GM03348 (cell line): Measurements from ENCODE around the gene CDX1.

Experiments
- DNase-seq: peaks from one replicate; pipeline ENCODE4 v3.0.0; 2012; ENCODE audit warnings: low spot score

The CDX1 gene

GRCh38 chr5:150131978-150132694 is 34.4 kb upstream of the CDX1 start:
- DNase-seq: peak; percentile 63

DNA sequence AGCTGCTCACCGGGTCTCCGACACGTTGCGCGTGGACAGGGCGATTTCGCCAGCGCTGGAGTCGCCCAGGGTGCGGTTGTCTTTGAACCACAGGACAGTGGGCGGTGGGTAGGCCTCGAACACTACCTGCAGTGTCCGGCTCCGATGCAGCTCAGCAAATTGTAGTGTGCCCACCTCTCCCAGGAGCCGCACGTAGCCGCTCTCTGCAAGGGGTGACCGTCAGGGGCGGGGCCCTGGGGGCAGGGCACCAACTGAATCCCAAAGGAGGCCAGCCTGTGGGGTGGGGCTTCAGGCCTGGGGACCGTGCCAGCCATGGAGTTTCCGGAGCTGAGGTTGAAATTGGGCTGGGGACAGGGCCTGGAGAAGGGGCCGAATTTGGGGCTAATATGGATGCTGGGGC is 33.8 kb upstream of the CDX1 start:
- DNase-seq: no peak

DNA sequence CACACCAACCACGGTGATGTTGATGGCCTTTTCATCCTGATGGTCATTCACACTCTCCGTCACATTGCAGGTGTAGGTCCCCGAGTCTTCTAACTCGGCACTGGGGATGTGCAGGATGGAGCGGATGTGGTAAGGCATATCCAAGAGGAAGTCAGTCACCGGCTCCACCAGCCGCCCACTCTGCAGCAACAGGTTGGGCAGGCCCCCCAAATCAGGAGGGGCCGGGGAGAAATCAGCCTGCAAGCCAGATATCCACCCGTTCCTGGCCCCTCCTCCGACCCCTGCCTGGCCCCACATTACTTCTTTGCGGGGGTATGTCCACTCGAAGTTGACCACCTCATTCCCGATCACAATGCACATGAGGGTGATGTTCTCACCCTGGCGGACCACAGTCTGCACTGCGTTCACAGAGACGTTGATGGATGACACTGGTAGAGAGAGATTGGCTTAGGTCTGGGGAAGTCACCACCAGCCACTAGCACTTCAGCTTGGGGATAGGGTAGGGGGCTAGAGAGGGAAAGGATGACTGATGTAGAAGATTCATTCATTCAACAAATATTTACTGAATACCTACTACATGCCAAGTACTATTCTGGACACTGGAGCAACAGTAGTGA is 32.9 kb upstream of the CDX1 start:
- DNase-seq: no peak

DNA sequence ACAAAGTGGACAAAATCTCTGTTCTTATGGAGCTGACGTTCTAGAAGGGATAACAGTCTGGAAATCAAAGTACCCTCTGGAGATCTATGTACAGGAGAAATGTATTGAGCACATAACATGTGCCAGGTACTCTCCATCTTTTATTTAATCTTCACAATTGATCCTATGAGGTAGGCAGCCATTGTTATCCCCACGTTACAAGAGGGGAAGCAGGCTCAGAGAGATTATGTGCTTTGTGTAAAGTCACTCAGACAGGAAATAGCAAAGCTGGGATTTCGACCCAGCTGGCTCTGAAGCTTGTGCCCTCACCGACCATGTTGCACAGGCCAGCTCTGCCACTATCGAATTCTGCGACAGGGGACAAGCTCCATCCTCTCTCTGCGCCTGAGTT is 32.4 kb upstream of the CDX1 start:
- DNase-seq: no peak

GRCh38 chr5:150135557-150136304 is 30.8 kb upstream of the CDX1 start:
- no peak for DNase-seq

- no peak for DNase-seq
These were observed 30.0 kb upstream of the CDX1 start for GRCh38 chr5:150136305-150137167.

DNA sequence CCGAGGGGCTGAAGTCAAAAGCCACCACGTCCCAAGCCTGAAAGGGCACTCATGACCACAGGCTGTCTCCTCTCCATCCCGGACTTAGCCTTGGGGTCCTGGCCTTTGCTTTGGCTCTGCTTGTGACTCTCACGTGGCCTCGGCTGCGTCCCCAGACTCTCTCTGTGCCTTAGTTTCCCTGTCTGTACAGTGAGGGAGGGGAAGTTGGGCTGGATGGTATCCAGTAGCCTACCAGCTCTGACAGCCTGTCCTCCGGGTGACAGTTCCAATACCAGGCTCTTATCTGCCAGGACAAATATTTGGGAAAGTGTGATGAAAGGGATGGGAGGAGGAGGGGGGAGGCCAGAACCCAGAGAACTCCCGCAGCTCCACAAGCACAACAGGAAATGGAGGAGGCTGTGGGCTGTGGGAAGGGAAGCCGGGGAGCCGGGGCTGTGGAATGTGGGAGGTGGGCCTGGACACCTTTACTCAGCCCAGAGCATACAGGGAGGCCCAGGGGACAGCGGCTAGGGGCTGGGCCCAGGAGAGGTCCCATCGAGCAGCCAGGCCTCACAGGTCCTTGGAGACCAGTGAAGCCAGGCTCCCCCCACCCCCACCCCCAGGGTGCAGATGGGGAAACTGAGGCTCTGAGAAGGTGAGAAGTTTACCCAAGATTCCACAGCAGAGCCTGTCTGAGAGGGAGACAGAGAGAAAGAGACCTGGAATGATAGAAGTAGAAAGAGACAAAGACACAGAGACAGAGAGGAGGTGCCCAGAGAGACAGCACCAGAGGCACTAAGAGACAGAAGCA is 29.2 kb upstream of the CDX1 start:
- DNase-seq: peak; percentile 70

GRCh38 chr5:150137997-150138396 is 28.6 kb upstream of the CDX1 start:
- DNase-seq: peak; percentile 23

GRCh38 chr5:150138551-150139265 is 27.9 kb upstream of the CDX1 start:
- peak; percentile 91 for DNase-seq

DNA sequence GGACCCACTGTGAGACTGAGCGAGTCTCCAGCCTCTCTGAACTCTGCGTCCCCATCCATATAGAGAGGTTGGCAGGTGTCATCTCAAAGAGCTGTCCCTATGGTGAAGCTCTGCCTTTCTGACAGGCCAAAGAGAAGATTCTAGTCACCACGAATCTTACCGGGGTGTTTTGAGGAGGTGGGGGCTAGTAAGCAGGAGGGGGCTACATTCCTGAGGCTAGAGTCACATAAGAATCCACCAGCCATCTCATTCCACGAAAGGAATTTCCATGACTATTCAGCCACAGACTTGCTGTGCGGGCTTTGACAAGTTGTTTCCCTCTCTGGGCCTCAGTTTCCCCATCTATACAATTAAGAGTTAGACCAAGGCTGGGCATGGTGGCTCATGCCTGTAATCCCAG is 27.2 kb upstream of the CDX1 start:
- peak; percentile 44 for DNase-seq

DNA sequence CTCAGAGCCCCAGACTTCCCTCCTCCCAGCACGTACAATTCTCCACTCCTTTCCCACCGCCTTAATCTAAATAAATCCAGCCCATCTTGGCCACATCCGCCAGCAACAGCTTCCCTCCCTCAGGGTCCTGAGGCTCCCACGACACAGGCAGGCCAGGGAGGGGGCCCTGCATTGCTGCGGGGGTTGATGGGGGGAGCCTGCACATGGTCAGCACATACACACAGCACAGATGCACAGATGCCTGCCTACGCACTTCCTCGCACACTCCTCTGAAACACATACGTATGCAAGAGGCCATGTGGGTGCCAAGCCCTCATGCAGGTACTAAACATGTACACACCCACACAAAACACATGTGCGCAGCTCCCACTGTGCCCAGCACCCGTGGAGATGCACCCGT is 25.7 kb upstream of the CDX1 start:
- DNase-seq: no peak

DNA sequence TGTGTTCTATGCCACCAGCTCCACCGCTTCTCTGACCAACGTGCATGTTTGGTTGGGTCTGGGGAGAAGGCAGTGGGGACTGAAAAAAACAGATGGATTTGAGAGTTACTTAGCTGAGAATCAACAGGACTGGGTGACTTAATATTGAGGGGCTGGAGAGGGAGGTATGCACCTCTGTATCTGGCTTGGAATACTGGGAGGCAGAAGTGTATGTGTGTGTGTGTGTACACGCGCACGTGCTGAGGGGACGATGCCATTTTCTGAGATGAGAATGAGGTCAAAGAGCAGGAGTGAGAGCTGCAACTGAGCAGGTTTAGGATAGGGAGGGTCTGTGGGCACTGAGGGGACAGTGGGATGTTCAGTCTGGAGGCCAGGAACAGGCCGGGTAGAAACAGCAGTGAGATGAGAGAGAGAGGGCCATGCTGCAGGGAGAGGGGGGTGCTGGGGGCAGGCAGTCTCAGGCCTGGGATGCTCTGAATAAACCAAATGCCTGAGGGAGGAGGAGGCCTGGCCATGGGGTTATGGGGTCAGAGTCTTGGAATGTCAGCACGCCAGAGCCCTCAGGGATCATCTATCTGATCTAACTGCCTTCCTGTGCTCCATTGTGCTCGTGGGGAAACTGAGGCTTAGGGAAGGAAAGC is 24.9 kb upstream of the CDX1 start:
- peak; percentile 85 for DNase-seq

DNA sequence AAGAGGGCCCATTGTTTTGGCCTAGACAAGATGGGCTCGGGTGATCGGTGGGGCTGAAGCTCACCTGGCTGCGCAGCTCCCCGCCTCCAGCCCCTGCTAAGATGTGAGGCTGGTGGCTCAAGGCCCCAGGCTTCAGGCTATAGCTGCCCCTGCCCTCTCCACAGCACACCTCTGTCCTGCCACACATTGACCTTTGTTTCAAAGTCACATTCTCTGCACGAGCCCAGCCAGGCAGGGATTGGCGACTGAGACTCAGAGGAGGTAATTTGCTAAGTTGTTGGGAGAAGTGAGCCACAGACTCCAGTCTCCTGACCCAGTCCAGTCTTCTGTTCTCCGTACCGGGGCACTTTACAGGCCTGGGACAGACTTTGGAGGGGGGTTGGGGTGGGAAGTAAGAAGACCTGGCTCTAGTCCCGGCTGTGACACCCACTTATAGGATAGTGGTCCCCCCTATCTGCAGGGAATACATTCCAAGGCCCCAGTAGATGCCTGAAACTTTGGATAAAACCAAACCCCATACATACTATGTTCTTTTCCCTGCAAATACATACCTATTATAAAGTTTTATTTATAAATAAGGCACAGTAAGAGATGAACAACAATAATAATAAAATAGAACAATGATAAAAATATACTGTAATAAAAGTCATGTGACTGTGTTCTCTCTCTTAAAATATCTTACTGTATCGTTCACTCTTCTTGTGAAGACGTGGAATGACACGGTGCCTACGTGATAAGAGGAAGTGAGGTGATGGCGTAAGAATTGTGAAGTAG is 24.2 kb upstream of the CDX1 start:
- no peak for DNase-seq

GRCh38 chr5:150142959-150143349 is 23.6 kb upstream of the CDX1 start:
- DNase-seq: peak; percentile 76

GRCh38 chr5:150143350-150144245 is 23.0 kb upstream of the CDX1 start:
- peak; percentile 93 for DNase-seq

DNA sequence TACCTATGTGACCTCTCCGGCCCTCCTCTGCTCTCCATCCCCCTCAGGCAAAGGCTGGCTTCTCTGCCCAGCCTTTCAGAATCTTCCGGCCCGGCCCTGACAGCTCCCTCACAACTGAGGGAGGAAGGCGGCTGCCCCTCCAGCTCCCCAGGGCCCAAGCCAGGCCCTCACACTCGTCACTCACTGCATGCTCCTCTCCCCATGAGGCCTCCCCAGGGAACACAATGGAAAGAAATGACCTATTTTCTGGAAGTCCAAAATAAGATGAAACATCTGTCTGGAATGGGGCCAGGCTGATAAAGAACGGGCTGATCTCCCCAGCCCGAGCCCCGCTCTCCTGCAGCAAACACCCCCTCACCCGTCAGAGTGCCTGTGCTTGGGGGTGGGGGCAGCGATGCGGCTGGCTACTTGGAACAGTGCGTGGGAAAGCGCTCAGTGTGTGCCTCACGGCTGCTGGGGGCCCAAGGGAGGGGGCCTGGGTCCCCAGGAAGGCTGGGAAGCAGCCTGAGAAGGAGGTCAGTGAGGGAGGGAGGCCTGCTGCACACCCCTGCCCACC is 22.3 kb upstream of the CDX1 start:
- peak; percentile 68 for DNase-seq

- DNase-seq: no peak
These were observed 21.7 kb upstream of the CDX1 start for GRCh38 chr5:150144879-150145278.

DNA sequence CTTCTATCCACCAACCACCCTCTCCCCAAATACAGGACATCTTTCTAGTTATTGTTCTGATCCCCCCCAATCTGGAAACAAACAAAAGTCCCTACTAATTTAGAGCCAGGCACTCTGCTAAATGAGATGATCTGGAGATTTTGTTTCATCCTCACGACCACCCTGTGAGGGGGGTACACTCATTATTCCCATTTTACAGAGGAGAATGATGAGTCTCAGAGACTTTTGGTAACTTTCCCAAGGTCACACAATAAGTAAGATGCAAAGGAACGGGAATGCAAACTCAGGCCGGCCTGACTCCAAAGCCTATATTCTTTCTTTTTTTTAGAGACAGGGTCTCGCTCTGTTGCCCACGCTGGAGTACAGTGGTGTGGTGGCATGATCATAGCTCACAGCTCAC is 20.3 kb upstream of the CDX1 start:
- DNase-seq: no peak
